Lower leg skin (tissue), 4 donors: ENCODE measurements around the gene PF4V1. TPM values are rescaled to one million over a fixed set of nuclear protein-coding genes. Genes with fewer than 3 reads are reported as not detected.

Source experiments
- DNase-seq, 2 donors: peaks; one replicate each; pipeline ENCODE4 v3.0.0-alpha.2; 2019; ENCODE audit warnings: low spot score in 2 of 2
- H3K4me3 ChIP-seq: fragments of 200-600 bp; sonication (generic); 2 replicates; pipeline ENCODE4 v1.5.1; 2017; ENCODE audit warnings: mild to moderate bottlenecking, low read depth; ENCODE audit not compliant: poor library complexity, severe bottlenecking
- POLR2A ChIP-seq, 2 donors: fragments of 450-650 bp; IDR thresholded peaks; one replicate each; pipeline ENCODE4 v1.6.1; 2016 to 2017; ENCODE audit warnings: antibody characterized with exemption in 2 of 2, mild to moderate bottlenecking in 1 of 2, moderate library complexity in 1 of 2
- WGBS, 2 donors: methylation state at CpG; one replicate each; pipeline ENCODE4 v1.1.5; 2018; 5-methylcytosine and 5-hydroxymethylcytosine counted together
- intact Hi-C: fragments of 100-400 bp; cut with DNase I; formaldehyde crosslinking; loops from one replicate; pipeline ENCODE4 v1.15.0; 2023; ENCODE audit warnings: low total_unique reads
- total RNA-seq, 4 donors: library from RNA; depleted of rRNA; stranded (reverse); fragments of >200 nt; gene quantifications; one replicate each; pipeline ENCODE4 v1.1.0, GENCODE V29; 2016
- TF ChIP-seq, protein P1 (sequence below), 3 donors: fragments of 450-650 bp; IDR thresholded peaks; one replicate each; pipeline ENCODE4 v1.5.1; 2016; ENCODE audit warnings: antibody characterized with exemption in 3 of 3, mild to moderate bottlenecking in 3 of 3, moderate library complexity in 2 of 3

Gene PF4V1
- total RNA-seq, 4 donors from 2014 or later, result not detected

DNA sequence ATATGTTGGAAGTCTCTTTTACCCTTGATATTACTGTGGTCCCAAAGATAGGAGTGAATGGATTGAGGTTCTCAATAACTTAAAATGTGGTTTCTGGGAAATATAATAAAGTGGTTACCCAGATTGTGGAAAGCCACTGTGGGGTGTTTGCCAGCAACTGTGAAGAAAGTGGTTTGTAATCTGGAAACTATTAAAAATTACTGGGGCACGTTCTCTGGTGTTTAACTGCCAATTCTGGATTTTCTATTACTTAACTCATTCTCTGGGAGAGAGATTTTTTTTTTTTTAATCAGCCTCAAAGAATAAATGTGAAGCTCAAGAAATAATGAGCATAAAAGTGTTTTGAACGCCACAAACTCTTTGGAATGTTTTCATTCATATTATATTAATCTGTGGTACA lies 21.5 kb upstream of the PF4V1 start:
- no peak overlapping the region for H3K4me3 ChIP-seq
- intact Hi-C loops, result no loop called here
- 47 to 59% methylated on average over 2 of the region's 2 CpGs for WGBS, 2 donors
- no peak for DNase-seq
- TF ChIP-seq, protein P1, sequence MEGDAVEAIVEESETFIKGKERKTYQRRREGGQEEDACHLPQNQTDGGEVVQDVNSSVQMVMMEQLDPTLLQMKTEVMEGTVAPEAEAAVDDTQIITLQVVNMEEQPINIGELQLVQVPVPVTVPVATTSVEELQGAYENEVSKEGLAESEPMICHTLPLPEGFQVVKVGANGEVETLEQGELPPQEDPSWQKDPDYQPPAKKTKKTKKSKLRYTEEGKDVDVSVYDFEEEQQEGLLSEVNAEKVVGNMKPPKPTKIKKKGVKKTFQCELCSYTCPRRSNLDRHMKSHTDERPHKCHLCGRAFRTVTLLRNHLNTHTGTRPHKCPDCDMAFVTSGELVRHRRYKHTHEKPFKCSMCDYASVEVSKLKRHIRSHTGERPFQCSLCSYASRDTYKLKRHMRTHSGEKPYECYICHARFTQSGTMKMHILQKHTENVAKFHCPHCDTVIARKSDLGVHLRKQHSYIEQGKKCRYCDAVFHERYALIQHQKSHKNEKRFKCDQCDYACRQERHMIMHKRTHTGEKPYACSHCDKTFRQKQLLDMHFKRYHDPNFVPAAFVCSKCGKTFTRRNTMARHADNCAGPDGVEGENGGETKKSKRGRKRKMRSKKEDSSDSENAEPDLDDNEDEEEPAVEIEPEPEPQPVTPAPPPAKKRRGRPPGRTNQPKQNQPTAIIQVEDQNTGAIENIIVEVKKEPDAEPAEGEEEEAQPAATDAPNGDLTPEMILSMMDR (IDR thresholded peaks at IDR 0.05), result no peak
- no peak for TF ChIP-seq POLR2A (IDR thresholded peaks at IDR 0.05)

DNA sequence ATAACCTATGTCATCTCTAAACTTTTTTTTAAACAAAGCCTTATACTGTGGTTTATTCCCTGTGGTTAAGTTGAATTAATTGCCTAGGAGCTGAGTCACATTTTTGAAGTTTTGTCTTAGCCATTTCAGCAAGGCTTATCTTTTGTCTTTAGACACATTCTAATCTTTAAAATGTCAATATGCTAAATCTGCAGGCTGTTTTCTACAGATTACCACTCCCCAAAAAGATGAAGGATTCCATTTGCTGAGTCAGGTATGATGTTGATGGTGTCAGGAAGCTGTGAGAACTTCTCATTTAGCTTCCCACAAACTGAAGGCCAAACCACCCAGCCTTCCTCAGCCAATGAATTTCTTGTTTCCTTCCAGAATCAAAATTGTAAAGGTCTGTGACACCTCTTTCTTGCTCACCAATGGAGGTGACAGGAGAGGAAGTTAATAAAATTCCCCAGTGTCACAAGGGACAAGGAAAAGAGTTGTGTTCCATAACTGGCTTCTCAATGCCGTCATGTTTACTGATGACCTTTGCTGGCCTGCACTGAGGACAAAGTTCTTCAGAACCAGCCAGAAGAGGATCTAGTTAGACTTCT lies 20.4 kb upstream of the PF4V1 start:
- TF ChIP-seq POLR2A (IDR thresholded peaks at IDR 0.05), result no peak
- TF ChIP-seq, protein P1 (IDR thresholded peaks at IDR 0.05), result no peak
- 94 to 96% methylated on average over 1 of the region's 1 CpG for WGBS, 2 donors
- intact Hi-C loops, result no loop called here
- no peak overlapping the region for H3K4me3 ChIP-seq
- no peak for DNase-seq

DNA sequence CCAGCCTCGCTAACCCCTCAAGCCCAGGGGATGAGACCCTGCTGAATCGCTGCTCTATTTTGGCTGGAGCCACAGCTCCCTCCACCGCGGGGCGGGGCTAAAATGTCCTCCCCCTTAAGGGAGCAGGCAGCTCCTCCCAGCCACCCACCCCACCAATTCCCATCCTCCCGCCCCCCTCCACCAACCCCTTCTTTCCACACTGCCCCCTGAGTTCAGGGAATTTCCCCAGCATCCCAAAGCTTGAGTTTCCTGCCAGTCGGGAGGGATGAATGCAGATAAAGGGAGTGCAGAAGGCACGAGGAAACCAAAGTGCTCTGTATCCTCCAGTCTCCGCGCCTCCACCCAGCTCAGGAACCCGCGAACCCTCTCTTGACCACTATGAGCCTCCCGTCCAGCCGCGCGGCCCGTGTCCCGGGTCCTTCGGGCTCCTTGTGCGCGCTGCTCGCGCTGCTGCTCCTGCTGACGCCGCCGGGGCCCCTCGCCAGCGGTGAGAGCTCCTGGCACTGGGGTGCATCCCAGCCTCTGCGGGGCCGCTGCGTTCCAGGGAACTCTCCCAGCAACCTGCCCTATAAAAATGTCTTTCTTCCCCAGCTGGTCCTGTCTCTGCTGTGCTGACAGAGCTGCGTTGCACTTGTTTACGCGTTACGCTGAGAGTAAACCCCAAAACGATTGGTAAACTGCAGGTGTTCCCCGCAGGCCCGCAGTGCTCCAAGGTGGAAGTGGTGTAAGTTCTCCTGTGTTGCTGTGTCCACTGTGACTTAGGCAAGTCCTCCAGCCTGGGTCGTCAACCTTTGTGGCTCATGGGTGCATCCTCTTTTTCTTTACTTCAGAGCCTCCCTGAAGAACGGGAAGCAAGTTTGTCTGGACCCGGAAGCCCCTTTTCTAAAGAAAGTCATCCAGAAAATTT lies 16.5 kb upstream of the PF4V1 start, which contains the start of gene CXCL6:
Gene CXCL6 (plus strand): TSS at position 306 of the 907 bp plus-strand sequence. CDS start 73 bp downstream, at position 379.
- H3K4me3 ChIP-seq, result no peak within 1 kb of the TSS
- intact Hi-C loops, result no loop called here
- DNase-seq, result peak in 1 of 2 donors; percentile 84
- WGBS, 2 donors, result 4 to 5% methylated on average over 30 to 31 of the region's 41 CpGs
- TF ChIP-seq, protein P1 (IDR thresholded peaks at IDR 0.05), result no peak
- TF ChIP-seq POLR2A (IDR thresholded peaks at IDR 0.05), result no peak

DNA sequence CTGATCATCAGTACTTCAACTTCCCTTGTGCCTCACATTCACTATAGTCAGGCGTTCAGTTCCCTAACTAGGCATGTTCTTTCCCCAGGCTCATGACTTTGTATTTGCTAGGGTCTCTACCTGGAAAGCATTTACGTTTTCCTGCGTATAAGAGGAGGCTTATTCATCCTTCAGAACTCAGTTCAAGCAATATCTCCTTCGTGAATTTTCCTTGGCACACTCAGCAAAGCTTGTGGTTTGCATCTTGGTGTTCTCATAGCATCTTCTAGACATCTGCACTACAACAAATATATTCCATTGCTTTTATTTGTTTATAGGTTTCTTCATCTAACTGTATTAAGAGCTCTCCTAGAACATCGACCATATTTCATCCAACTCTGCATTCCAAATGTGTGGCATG lies 14.0 kb upstream of the PF4V1 start:
- intact Hi-C loops, result no loop called here
- no peak for TF ChIP-seq POLR2A (IDR thresholded peaks at IDR 0.05)
- TF ChIP-seq, protein P1 (IDR thresholded peaks at IDR 0.05), result no peak
- H3K4me3 ChIP-seq, result no peak overlapping the region
- DNase-seq, result no peak
- 81 to 91% methylated on average over 5 of the region's 5 CpGs for WGBS, 2 donors

DNA sequence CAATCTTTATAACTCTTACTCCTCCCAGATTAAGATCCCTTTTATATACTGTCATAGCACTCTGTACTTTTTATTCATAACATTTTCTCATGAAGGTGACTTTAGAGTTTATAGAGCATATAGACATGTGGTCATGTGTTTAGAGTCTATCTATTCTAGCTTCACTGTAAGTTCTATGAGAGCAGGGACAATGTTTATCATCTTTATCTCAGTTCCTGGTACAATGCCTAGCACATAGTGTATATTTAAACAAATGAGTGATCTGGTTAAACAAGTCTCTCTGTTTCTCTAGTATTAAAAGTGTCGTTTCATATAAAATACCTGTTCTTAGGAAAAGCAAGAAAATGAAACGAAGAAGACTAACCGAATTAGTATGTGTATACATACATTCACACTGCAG lies 13.4 kb upstream of the PF4V1 start:
- no peak for DNase-seq
- H3K4me3 ChIP-seq, result no peak overlapping the region
- intact Hi-C loops, result no loop called here
- TF ChIP-seq, protein P1 (IDR thresholded peaks at IDR 0.05), result no peak
- no peak for TF ChIP-seq POLR2A (IDR thresholded peaks at IDR 0.05)
- 80 to 83% methylated on average over 3 of the region's 3 CpGs for WGBS, 2 donors
